Renal pelvis (tissue), 4 donors: ENCODE measurements around the gene CD47. TPM values are rescaled to one million over a fixed set of nuclear protein-coding genes. Genes with fewer than 3 reads are reported as not detected.

ENCODE experiments used
- DNase-seq: peaks from one replicate; pipeline ENCODE4 v3.0.0-alpha.2; 2013
- polyA plus RNA-seq, 3 donors: library from polyadenylated mRNA; unstranded; fragments of 120-200 nt; gene quantifications; one replicate each; pipeline ENCODE4 v1.2.1, GENCODE V29; 2013; ENCODE audit not compliant: insufficient read length in 3 of 3

Gene CD47
- polyA plus RNA-seq, 3 donors = 45.0 to 64.9 (median 55.3) TPM

GRCh38 chr3:108021533-108021932, 69.3 kb downstream of the CD47 start:
- no peak for DNase-seq

- no peak for DNase-seq
Measured at GRCh38 chr3:108021131-108021530, 69.7 kb downstream of the CD47 start.

DNA sequence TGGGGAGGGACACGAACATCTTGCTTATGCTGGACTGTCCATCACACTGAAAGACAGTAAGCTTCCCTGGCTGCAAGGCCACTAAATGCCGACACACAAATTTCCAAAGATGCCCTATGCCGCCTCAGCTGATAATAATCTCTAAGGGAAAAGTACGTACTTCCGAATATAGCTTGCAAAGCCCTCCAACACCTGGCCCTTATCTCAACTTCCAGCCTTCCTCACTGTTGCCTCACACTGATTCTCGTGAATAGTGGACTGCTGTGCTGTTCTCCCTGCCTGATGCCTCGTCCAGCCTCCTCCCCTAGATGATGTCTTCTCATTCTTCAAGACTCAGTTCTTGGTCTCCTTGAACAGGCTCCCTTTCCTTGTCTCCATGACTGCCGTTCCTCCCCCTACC, 72.3 kb downstream of the CD47 start:
- DNase-seq = no peak

GRCh38 chr3:108017587-108017986, 73.2 kb downstream of the CD47 start:
- DNase-seq = no peak

DNA sequence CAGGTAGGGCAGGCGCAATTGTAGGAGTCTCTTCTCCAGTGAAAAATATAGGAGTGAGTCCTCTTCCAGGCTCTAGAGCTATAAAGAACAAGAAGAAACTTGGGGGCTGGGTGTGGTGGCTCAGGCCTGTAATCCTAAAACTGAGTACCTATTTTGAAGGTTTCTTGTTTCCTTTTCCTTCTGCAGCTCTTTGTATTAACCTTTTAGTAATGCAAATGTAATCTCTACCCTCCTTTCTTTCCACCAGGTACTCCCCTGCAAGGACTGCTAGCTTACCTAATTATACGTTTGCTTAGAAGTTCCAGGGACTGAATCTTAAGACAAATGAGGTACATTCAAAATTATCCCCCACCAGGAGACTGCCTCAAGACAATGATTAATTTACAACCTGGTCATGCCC, 75.9 kb downstream of the CD47 start:
- DNase-seq = no peak

DNA sequence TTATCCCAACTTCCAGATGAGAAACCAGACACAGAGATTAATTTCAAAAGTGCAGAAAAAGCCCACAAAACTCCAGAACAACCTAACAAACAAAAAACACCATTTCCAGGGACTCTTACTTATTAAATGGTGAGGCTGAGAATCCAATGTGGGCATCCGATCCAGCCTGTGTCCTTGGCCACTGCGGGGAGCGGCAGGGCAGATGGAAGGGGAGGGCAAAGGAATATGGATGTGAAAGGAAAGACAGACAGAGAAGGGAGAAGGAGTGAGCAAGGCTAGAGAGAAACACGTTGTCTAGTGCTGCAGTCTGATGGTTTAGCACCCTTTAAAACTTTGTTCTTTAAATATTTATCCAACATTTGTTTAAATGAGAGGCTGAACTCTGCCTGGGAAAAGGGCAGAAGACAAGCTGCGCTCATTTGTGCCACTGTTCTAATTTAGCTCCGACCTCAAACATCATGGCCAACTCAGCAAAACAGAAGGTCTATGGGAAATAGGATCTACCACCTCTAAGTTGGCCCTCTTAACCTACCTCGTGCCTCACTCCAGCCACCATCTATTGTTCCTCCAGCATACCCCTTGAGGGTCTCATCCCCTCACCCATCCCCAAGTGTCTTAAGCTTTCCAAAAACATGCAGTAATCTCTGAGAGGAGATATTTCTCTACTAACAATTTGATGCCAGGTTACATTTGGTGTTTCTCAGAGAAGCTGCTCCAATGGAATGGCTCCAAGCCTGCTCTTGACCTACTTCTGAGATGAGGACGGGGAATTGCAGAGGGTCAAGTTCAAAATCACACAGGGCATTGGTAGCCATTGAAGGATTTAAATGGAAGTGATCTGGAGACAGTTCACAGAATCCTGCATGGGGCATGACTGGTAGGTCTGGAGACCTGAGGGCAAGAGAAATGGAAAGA, 77.4 kb downstream of the CD47 start:
- no peak for DNase-seq

DNA sequence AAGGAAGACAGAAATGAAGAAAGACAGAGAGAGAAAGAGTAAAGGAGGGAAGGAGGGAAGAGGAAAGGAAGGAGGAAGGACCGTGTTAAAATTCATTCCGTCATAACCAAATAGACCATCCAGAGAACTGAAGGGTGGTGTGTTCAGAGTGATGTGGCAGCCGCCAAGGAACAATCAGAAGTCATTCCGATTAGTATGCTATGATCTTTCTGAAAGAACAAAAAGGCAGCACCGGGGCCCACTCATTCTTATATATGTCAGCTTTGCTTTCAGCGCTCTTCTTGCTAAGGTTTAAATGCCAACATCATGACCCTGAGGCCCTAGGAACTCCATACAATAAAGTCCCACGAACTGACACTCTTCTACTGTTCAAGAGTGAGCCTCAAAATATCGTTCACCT, 78.5 kb downstream of the CD47 start:
- no peak for DNase-seq

- no peak for DNase-seq
Measured at GRCh38 chr3:108011616-108012015, 79.2 kb downstream of the CD47 start.

- no peak for DNase-seq
Measured at GRCh38 chr3:108008931-108009639, 81.7 kb downstream of the CD47 start.

DNA sequence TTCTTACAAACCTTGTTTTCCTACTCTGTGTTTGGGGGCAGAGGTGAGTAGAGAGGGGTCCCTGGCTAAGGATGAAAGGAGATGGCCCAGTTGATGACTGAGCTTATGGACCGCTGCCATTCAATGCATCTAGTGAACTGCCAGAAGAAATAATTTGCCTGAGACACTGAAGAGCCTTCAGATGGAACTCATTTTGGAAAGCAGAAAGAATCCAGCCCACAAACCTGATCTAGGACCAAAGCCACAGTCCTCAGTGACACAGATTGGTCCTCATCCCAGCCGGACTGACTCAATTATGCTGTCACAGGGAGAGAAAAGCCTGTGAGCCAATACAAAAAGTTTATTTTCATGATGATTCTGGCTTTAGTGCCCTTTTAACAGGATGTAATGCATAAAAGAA, 82.7 kb downstream of the CD47 start:
- DNase-seq = no peak

- DNase-seq = no peak
Measured at GRCh38 chr3:108006881-108007331, 83.9 kb downstream of the CD47 start.

- no peak for DNase-seq
Measured at GRCh38 chr3:108006077-108006771, 84.6 kb downstream of the CD47 start.

GRCh38 chr3:108004647-108005046, 86.2 kb downstream of the CD47 start:
- no peak for DNase-seq

GRCh38 chr3:108001457-108001856, 89.4 kb downstream of the CD47 start:
- no peak for DNase-seq

GRCh38 chr3:107999215-107999775, 91.5 kb downstream of the CD47 start:
- DNase-seq = no peak

GRCh38 chr3:107997671-107998070, 93.2 kb downstream of the CD47 start:
- no peak for DNase-seq

DNA sequence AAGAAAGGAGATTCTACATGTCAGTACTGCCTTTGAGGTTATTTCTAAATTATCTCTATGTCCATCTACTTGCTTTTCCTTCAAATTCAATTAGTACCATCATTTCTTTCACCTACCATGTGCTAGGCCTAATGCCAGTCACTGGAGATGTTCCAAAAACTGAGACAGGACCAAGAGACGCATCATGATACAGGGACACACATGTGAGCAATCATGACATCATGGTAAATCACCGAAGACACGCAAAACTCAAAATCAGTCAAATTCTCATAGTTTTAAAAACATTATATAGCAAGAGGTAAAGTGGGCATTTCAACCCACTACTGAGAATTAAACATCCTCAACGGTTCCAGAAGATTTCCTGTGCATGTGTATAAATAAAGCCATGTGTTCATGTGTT, 95.0 kb downstream of the CD47 start:
- DNase-seq = no peak

DNA sequence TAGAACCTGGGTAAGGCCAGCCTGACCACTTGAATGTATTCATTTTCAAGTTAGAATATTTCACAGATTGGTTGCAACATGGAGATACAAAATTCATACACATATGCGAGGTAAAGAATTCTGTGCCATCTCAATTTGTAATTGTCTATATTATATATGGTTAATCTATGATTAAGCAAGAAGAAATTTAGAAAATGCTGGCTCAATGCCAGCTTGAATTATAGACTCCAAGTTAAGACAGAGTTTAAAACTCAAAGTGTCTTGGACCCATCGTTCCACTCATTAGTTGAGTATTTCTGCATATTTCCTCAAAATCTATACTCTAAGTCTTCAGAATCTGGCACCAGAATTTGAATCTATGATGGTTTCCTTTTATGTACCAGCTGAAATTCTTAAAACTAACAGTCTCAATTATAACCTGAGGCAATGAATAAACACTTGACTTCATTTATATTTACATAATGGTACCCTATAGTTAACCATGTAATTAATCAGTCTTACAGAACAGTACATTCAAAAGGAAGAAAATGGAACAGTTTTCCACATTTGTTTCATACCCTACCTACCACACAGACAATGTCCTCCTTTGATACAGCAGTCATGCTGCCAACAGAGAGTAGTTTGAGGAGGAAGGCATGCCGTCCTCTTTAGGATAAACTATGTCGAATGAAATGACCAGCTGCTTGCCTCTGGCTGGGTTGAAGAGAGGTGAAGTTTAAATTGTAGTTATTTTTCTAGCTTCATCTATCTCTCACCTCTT, 95.7 kb downstream of the CD47 start:
- no peak for DNase-seq

DNA sequence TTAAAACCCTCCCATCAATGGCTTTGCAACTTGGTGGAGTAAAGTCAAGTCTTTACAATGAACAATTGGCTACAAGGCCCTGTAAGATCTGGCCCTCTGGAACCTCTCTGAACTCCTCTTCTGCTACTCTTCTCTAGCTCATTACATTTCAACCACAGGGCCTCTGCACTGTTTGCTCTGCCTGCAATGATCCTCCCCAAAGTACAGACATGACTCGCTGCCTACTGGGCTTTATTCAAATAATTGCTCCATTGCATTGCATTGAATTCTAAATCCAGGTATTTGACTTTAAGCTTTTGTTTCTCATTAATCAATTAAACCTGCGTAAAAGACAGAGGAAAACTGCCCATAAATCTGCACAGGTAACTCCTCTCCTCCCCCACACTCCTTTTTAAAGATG, 96.7 kb downstream of the CD47 start:
- no peak for DNase-seq

GRCh38 chr3:107993771-107994170, 97.1 kb downstream of the CD47 start:
- no peak for DNase-seq
